Activated CD4-positive, alpha-beta T cell treated with anti-CD3 and anti-CD28 coated beads, Interleukin-2, Interleukin-6, amounts not matched to agents 100 ng/mL and 50 ng/mL, durations not matched to agents 16 hours and 8 hours (primary cell): ENCODE data around the gene MBD2.
"Not testable (repeated sequence)": the region's sequence is repeated elsewhere in the genome, so short reads cannot be mapped to it uniquely, and the experiment has no call there.

Source experiments
- DNase-seq: peaks from one replicate; pipeline ENCODE4 v3.0.0-alpha.2; 2020

Gene MBD2

DNA sequence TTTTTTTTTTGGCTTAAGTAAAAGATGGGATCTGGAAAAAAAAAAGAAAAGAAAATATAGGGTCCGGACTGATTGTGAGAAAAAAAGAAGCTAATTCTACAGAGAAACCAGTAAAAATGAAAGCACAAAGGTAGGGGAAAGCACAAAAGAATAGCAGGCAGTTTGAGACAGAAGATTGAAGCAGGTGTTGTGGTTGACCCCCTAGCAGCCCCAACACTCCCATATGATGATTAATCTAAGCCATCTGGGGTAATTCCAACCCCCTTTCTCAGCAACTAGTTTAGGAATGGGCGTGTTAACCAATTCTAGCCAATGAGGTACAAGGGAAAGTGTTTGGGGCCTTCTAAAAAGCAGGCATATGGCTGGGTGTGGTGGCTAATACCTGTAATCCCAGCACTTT lies 77.0 kb downstream of the MBD2 start:
- peak; percentile 86 for DNase-seq

DNA sequence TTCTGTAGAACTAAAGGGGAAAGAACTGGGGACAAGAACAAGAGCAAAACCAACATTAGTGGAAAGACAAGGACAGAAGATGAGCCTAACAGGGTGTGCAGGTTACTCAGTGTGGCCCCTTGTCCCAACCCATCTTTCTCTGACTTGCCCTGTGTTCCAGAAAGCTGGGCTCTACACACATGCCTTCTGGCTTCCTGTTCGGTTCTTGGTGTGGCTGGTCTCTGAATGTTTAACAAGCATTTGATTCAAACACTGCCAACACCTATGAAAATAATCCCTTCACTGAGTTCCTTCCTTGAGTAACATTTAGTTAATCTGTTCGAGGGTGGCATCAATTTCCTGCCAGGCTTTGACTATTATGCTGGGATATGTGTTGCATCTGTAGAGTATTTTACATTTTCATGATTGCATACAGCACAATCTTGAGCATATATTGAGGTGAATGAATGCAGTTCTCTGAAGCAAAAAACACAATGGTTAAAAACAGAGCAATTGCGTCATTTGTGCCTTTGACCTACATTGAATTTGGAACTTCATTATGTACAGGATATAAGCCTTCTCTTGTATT lies 83.3 kb downstream of the MBD2 start:
- no peak for DNase-seq

DNA sequence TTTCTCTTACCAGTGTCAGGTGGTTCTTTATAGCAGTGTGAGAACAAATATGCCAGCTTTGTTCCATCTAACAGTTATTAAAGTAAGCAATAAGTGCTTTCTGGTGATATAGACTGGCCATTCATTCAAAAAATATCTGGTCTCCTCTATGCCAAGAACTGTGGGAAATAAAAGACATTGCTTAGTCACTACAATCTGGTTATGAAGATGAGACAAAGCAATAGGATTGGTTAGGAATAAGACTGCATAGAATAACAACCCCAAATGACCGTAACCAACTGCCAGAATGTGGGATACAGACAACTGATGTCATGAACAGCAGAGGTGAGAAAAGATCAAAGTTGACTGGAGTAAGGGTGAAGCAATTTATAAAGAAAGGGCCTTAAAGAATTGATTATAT lies 83.8 kb downstream of the MBD2 start:
- DNase-seq = no peak

DNA sequence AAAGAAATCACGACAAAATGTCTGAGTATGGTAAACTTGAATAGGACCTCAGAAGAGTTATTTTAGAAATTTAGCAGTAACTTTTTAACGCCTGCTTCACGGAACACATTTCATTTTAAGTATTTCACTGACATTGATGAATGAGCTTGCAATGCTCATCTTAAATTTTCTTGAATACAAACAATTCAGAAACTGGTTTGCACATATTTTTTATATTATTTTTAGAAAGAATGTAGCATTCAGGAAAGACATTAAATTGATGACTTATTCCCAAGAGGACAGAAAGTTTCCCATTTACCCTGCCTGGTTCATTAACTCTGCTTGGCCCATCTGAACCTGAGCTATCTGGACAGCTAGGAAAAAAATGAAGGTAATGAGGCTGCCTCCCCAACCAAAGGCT lies 89.3 kb downstream of the MBD2 start:
- DNase-seq = no peak

DNA sequence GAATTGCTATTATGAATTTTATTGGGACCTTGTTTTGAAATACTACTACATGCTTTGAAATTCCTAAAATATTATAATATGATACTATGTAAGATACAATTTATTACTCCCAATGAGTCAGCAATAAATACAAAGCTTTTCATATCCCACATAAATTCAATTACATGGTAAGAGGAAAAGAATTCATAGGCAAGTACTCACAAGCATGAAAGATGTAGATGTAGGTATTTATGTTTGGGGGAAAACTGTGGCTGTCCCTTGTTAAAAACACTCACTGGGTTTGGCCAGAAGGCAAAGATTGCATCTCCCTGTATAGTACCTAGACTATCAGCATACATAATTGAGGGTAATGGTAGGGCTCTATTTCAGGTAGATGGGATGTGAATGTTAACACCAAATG lies 90.4 kb downstream of the MBD2 start:
- no peak for DNase-seq

DNA sequence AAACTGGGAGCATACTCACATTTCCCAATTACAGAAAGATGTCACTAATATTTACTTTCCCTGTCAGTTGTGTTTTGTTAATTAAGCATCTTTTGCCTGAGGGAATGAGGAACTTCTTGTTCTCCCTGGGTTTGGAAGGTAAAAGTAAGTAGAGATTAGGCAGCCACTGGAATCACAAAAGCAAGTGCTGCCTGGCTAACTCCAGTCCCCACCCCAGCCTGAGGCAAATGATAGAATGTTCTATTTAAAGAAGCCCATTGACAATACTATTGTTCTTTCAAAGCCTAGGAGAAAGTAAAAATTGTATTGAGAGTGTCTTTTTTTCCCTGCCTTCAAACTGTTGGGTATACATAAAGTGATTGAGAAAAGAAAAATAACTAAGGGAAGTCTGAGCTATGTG lies 93.8 kb downstream of the MBD2 start:
- DNase-seq = no peak

DNA sequence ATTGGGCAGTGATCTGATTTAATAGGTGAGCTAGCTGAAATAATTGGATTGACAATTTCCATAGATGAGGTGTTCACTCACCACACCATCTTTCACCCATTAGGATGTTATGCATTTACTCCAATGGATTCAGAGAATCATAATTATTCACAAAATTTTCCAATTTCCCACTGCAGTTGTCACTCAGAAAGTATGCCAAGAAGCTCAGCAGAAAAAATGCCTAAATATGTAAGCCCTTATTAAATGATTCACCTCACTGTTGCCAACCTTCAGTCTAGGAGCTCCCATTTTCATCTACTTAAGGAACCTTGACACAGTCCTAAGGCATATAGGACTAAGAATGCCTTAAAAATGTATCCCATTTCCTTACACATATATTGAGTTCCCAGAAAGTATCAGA lies 94.3 kb downstream of the MBD2 start:
- no peak for DNase-seq

DNA sequence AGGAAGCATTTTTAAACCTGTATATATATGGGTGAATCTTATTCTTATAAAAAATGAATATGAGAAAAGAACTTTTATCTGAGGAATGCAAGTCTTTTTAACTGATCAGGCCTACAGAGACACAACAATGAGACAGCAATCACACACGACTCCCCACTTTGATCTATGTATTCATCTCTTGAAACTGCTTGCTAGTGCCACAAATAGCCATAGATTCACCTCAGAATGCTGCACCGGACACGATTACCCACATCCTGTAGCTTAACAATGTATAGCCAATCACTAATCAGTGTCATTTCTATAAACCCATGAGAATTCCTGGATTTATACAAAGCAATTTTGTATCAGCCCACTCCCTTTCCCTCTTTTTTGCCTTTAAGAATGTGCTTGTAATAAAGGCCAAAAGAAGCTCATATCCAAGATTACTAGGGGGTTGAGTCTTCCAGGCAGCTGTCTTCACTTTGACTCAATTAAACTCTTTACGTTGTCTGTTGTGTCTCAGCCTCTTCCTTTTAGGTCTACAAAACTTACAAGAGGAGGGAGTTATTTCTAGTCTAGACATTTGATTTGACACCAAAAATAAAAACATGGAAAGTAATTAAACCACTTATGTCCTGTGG lies 94.9 kb downstream of the MBD2 start:
- DNase-seq = peak; percentile 64

DNA sequence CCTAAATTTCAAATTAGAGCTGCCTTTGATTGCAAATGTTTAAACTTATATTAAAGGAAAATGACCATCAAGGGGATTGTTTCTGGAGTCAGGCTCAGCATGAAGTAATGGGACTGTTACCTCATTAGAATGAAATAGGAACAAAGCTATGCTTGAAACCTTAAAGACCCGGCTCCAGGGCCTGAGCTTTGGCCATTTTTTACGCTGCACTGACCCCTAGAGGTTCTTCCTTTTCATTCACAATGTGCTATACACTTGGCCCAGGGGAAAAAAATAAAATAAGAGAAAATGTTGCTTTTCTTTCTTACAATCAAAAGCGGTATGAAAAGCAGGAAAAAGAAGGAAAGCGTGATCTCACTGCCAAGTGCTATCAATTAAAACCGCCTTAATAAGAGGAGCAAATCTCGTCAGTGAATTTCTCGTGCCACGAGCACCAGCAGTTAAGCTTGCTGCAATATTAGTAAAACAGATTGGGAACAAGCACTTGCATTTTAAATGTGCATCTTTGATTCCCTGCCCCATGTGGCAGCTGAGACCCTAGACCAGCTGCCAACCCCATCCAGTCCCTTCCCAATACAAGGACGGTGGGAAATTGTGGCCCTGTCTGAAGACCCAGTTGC lies 96.6 kb downstream of the MBD2 start:
- DNase-seq = peak; percentile 60

DNA sequence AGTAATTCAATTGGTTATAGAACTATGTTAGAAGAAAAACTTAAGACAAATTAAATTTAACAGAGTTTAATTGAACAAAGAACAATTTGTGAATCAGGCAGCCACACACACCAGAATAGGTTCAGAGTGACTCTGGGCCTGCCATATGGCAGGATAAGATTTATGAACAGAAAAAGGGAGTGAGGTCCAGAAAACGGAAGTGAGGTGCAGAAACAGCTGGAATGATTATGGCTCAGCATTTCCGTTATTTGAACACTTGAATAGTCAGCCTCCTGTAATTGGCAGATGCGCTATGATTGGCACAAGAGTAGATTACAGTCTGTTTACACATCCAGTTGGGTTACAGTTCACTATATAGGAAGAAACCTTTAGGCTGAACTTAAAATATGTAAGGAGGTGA lies 99.0 kb downstream of the MBD2 start:
- no peak for DNase-seq

DNA sequence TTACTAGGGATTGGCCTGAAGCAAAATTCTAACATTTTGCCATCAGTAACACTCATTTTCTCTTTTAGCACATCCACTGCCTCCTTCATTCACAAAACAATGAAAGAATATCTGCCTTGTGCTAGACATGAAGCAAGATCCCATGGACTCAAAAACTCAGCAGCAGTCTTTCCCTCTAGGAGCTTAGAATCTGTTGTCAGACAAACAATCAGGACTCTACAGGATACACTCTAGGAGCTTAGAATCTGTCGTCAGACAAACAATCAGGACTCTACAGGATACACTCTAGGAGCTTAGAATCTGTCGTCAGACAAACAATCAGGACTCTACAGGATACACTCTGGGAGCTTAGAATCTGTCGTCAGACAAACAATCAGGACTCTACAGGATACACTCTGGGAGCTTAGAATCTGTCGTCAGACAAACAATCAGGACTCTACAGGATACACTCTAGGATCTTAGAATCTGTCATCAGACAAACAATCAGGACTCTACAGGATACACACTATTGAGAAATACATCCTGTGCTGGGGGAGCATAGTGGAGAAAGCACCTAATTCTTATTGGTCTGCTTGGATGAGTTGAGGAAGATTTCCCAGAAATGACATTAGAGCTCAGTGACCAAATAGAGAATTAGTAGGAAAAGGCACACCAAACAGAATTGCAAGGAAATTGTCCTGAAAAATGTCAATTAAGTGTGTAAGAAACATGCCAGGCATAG lies 100.6 kb downstream of the MBD2 start:
- DNase-seq = not testable (repeated sequence)

DNA sequence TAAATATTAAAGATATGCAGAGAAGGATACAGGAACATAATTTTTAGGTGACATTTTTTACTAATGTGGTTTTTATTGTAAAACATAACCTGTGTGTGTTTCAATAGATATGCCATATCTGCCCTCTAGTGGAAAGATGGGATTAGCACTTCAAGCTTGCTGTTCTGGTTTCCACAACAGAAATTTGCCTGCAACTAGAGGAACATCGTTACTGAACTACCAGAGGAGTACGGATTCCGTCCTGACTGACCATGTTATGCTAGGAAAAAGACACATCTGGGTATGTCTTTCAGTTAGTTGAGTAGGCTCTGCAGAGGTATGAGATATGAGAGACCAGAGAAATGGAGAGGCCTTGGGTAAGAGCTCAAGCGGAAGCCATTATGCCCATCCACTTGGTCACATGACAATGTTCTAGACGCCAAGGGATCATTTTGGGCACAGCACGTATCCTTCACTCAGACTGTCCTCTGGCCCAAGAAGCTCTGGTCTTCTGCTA lies 104.9 kb downstream of the MBD2 start:
- peak; percentile 74 for DNase-seq

DNA sequence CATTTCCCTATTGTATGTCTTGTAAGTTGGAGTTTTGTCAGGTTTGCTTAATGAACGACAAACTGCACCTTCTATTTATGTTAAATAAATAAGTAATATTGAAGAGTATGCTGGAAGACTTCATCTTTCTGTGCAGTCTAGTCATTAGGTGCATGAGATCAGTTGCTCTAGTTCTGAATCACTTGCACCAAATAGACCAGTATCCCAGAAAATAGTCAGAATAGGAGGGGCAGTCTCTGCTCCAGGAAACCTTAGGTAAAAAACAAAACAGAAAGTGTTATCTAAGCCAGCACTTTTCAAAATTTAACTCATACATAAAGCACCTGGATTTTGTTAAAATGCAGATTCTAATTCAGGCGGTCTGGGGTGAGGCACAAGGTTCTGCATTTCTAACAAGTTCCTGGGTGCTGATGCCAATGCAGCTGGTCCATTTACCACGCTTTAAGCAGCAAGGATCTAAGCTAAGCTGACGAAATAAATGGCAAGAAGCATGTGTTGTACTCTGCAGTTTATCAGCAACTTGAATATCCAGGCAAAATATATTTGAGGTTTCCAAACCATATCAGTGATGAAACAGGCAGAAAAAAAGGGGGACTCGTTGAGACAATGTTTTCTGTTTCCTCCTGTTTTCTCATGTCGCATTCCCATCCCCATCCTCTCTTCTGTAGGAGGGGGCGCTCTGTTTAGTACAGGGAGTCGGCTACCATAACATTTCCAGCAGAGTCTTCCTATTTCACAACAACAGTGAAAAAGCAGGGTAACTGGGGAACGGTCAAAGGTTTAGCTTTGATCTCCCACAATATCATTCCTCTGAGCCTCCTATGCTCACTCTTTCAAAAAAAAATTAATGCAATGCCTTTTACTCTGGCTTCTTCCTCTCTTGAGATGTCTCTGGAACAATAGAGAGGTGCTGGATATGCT lies 106.4 kb downstream of the MBD2 start:
- DNase-seq = peak; percentile 16

DNA sequence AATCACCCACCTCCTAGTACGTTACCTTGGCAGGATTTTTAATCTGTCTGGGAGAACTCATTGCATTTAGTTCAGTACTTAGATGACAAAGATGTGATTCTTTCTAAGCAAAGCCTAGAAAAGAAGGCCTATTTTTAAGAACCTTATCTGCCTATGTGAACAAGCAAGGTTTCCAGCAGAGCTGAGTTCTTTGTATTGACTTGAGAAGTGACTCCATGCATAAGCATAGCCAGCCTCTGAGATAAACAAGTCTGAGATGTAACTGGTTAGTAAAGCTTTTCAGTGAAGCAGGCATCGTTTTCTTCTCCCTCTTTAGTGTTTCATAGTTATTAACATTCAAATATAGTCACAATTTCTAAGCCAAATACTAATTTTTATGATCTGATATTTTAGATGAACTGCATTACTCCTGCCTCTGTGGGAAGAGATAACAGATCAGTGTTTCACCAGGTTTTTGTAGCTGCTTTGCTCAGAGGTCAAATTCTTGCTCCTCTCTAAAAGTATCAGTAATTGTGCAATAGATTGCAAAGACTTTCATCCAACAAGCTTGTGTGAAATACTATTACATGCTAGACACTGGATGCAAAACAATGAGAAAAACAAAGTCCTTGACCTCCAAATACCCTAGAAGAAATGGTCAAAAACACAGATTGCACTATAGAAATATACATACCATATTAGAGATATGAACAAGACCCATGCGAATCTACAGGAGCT lies 107.8 kb downstream of the MBD2 start:
- DNase-seq = no peak

DNA sequence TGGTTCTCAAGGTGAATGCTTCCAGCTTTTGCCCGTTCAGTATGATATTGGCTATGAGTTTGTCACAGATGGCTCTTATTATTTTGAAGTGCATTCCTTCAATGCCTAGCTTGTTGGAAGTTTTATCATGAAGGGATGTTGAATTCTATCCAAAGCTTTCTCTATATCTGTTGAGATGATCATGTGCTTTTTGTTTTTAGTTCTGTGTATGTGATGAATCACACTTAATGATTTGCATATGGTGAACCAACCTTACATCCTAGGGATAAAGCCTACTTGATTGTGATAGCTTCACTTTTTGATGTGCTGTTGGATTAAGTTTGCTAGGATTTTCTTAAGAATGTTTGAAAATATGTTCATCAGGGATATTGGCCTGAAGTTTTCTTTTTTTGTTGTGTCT lies 112.1 kb downstream of the MBD2 start:
- DNase-seq = no peak

DNA sequence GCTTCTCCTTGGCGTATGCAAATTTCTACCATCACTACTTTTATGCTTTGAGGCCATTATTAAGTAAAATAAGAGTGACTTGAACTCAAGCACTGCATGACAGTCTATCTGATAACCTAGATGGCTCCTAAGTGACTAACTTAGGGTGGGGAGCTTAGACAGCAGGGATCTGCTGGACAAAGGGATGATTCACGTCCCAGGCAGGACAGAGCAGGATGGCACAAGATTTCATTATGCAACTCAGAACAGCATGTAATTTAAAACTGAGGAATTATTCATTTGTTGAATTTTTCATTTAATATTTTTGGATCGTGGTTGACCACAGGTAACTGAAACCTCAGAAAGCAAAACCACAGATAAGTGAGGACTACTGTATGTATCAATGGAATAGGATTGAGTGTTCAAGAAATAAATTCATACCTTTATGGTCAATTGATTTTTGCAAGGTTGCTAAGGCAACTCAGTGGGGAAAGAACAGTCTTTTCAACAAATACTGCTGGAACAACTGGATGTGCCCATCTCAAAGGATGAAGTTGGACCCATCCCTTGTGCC lies 115.3 kb downstream of the MBD2 start:
- no peak for DNase-seq

DNA sequence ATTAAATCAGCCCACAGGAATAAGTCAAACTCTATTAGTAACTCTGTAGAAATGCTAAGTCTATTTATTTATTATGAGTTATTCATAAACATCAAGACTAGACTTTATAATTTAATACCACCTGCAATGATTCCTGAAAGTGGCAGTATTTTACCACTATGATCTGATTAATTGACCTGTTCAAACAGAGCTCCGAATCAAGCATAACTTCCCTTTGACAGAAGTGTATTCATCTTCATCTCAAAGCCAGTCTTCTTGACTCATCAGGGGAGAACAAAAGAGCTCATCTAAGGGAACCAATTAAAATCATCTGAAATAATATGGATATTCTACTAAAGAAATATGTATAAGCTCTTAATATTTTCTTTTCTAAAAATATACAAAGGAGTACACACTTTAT lies 122.3 kb downstream of the MBD2 start:
- no peak for DNase-seq
